Ishikawa (cell line): ENCODE measurements around the gene GALNT2.

Source experiments
- CEBPB ChIP-seq: IDR thresholded peaks from 2 replicates; pipeline ENCODE4 v1.6.1; 2012
- CREB1 ChIP-seq: IDR thresholded peaks from 2 replicates; pipeline ENCODE4 v1.6.1; 2012; ENCODE audit warnings: low read depth
- EGR1 ChIP-seq: IDR thresholded peaks from 2 replicates; pipeline ENCODE4 v1.6.1; 2012
- EP300 ChIP-seq: IDR thresholded peaks from 2 replicates; pipeline ENCODE4 v1.6.1; 2012; ENCODE audit warnings: borderline replicate concordance
- FOXM1 ChIP-seq: IDR thresholded peaks from 2 replicates; pipeline ENCODE4 v1.6.1; 2012; ENCODE audit warnings: low read depth, borderline replicate concordance
- NFIC ChIP-seq: IDR thresholded peaks from 2 replicates; pipeline ENCODE4 v1.6.1; 2012
- RAD21 ChIP-seq: IDR thresholded peaks from 2 replicates; pipeline ENCODE4 v1.6.1; 2012; ENCODE audit warnings: low read depth
- TAF1 ChIP-seq: IDR thresholded peaks from 2 replicates; pipeline ENCODE4 v1.6.1; 2012; ENCODE audit warnings: low read depth, mild to moderate bottlenecking
- TCF12 ChIP-seq: IDR thresholded peaks from 2 replicates; pipeline ENCODE4 v1.6.1; 2012; ENCODE audit warnings: low read depth
- TEAD4 ChIP-seq: IDR thresholded peaks from 2 replicates; pipeline ENCODE4 v1.6.1; 2012
- YY1 ChIP-seq: IDR thresholded peaks from 2 replicates; pipeline ENCODE4 v1.6.1; 2012; ENCODE audit warnings: low read depth
- ZBTB7A ChIP-seq: IDR thresholded peaks from 2 replicates; pipeline ENCODE4 v1.6.1; 2012; ENCODE audit warnings: low read depth
- TF ChIP-seq, protein P1 (sequence below): IDR thresholded peaks from 2 replicates; pipeline ENCODE4 v1.6.1; 2012
- TF ChIP-seq, protein P2 (sequence below): IDR thresholded peaks from 2 replicates; pipeline ENCODE4 v1.6.1; 2012
- TF ChIP-seq, protein P3 (sequence below): IDR thresholded peaks from 2 replicates; pipeline ENCODE4 v1.6.1; 2012; ENCODE audit warnings: low read depth, mild to moderate bottlenecking

The GALNT2 gene

DNA sequence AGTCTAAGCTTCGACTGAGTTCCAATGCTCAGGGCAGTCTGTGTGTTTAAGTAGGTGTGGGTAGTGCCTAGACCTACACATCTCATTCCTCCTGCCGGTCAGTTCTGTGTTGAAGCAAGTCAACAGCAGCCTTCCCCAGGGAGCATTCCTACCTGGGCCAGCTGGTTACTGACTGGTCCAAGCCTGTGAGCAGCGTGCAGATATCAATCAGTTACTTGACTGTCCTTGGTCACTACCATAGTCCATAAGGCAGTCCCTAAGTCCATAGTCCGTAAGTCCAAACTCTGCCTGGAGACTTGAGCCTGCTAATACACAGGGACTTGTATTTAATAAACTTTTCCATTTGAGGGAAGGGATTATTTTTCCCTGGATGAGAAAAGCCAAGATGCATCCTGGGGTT lies 187.2 kb downstream of the GALNT2 start:
- TF ChIP-seq YY1 (no peak), CEBPB (no peak), RAD21 (no peak), TEAD4 (no peak), TAF1 (no peak), EGR1 (no peak)

DNA sequence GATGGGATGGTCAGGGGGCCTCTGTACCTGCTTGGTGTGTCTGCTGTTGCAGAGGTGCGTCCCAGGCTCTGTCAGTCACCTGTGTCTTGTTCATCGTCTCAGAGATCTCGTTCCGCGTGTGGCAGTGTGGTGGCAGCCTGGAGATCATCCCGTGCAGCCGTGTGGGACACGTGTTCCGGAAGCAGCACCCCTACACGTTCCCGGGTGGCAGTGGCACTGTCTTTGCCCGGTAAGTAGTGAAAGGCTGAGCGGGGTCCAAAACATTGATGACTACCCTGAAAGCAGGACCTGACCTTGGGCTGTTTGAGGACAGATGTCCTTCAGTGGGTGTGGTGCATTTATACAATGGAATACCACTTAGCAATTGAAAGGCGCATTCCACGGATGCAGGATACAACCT lies 188.1 kb downstream of the GALNT2 start:
- TF ChIP-seq CREB1 (no peak), TCF12 (no peak), FOXM1 (no peak), ZBTB7A (no peak), TEAD4 (no peak), RAD21 (no peak), TAF1 (no peak), CEBPB (no peak), YY1 (no peak), EP300 (no peak), EGR1 (no peak), NFIC (no peak)
- TF ChIP-seq, protein P1, sequence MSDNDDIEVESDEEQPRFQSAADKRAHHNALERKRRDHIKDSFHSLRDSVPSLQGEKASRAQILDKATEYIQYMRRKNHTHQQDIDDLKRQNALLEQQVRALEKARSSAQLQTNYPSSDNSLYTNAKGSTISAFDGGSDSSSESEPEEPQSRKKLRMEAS, result no peak
- TF ChIP-seq, protein P2, sequence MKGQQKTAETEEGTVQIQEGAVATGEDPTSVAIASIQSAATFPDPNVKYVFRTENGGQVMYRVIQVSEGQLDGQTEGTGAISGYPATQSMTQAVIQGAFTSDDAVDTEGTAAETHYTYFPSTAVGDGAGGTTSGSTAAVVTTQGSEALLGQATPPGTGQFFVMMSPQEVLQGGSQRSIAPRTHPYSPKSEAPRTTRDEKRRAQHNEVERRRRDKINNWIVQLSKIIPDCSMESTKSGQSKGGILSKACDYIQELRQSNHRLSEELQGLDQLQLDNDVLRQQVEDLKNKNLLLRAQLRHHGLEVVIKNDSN, result no peak
- TF ChIP-seq, protein P3, sequence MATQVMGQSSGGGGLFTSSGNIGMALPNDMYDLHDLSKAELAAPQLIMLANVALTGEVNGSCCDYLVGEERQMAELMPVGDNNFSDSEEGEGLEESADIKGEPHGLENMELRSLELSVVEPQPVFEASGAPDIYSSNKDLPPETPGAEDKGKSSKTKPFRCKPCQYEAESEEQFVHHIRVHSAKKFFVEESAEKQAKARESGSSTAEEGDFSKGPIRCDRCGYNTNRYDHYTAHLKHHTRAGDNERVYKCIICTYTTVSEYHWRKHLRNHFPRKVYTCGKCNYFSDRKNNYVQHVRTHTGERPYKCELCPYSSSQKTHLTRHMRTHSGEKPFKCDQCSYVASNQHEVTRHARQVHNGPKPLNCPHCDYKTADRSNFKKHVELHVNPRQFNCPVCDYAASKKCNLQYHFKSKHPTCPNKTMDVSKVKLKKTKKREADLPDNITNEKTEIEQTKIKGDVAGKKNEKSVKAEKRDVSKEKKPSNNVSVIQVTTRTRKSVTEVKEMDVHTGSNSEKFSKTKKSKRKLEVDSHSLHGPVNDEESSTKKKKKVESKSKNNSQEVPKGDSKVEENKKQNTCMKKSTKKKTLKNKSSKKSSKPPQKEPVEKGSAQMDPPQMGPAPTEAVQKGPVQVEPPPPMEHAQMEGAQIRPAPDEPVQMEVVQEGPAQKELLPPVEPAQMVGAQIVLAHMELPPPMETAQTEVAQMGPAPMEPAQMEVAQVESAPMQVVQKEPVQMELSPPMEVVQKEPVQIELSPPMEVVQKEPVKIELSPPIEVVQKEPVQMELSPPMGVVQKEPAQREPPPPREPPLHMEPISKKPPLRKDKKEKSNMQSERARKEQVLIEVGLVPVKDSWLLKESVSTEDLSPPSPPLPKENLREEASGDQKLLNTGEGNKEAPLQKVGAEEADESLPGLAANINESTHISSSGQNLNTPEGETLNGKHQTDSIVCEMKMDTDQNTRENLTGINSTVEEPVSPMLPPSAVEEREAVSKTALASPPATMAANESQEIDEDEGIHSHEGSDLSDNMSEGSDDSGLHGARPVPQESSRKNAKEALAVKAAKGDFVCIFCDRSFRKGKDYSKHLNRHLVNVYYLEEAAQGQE, result no peak

DNA sequence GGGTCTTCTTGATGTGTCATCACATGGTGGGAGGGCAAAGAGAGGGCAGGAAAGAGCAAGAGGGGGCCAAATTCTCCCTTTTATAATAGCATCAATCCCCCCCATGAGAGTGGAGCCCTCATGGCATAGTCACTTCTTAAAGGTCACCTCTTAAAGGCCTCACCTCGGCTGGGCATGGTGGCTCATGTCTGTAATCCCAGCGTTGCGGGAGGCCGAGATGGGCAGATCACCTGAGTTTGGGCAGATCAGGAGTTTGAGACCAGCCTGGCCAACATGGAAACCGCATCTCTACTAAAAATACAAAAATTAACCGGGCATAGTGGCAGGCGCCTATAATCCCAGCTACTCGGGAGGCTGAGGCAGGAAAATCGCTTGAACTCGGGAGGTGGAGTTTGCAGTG lies 189.0 kb downstream of the GALNT2 start:
- TF ChIP-seq TCF12, result no peak
- TF ChIP-seq NFIC, result no peak
- no peak for TF ChIP-seq FOXM1
- TF ChIP-seq EP300, result no peak
- no peak for TF ChIP-seq TEAD4
- no peak for TF ChIP-seq EGR1
- TF ChIP-seq RAD21, result no peak
- no peak for TF ChIP-seq YY1
- TF ChIP-seq, protein P2, result no peak
- TF ChIP-seq, protein P1, result no peak
- TF ChIP-seq CEBPB, result no peak
- no peak for TF ChIP-seq ZBTB7A
- TF ChIP-seq, protein P3, result no peak
- TF ChIP-seq CREB1, result no peak

DNA sequence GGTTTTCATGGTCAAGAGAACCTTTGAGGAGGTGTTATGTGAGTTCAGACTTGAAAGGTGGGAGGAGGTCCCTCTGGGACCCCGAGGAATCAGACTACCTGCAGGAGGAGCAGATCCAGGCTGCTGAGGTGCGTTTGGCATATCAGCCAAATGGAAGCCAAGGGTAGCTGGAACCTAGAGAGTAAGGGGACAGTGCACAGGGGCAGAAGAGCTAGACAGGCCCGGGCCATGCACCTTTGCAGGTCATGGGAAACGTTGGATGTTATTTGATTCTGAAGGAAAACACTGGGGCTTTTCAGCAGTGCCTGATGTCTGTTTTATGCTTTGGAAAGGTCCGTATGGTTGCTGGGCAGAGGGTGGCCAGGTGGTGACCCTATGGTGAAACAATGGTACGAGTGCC lies 189.9 kb downstream of the GALNT2 start:
- TF ChIP-seq, protein P3, result no peak
- TF ChIP-seq RAD21 (no peak), CEBPB (no peak), EP300 (no peak), CREB1 (no peak), EGR1 (no peak), TCF12 (no peak), TAF1 (no peak), TEAD4 (no peak), ZBTB7A (no peak), FOXM1 (no peak), NFIC (no peak)
- TF ChIP-seq, protein P1, result no peak
- TF ChIP-seq, protein P2, result no peak
